ENCODE measurements around the gene CALR. TPM values are rescaled to one million over a fixed set of nuclear protein-coding genes. Genes with fewer than 3 reads are reported as not detected.
A peak's percentile ranks its signal among the peaks of the same experiment; 100 is the strongest.
"Not testable (repeated sequence)": the region's sequence is repeated elsewhere in the genome, so short reads cannot be mapped to it uniquely, and the experiment has no call there.

The CALR gene
- total and polyA plus RNA-seq, 7 donors, result 70.3 to 717 (median 187) TPM

- Histone ChIP-seq H3K4me1 (peaks cover 4 to 27% (median 23%) of the 10 kb centered on the region in 4 donors), H3K27ac (peak overlapping the region; percentile 82 to 87 (median 85)), H3K36me3 (no peaks in the 10 kb centered on the region), H3K9me3 (no peaks in the 10 kb centered on the region), H3K4me3 (peak overlapping the region in 3 of 4 donors; percentile 9 to 32 (median 28)), H3K27me3 (no peaks in the 10 kb centered on the region)
- DNase-seq, result peak; percentile 96
- intact Hi-C loops (cut with DNase I), result no loop called here
- TF ChIP-seq POLR2A (IDR thresholded peaks at IDR 0.05), result no peak
- TF ChIP-seq POLR2AphosphoS5 (IDR thresholded peaks at IDR 0.05), result peak; percentile 50 to 68 (median 65)
- peak in 1 of 4 donors; percentile 25 for TF ChIP-seq EP300 (IDR thresholded peaks at IDR 0.05)
- TF ChIP-seq CTCF (IDR thresholded peaks at IDR 0.05), result no peak
- WGBS, 2 donors, result 29% methylated on average over 22 of the region's 22 CpGs
Observed at GRCh38 chr19:12913011-12913561, 25.3 kb upstream of the CALR start.

GRCh38 chr19:12913851-12914690, 24.3 kb upstream of the CALR start:
- DNase-seq, result peak; percentile 74
- Histone ChIP-seq H3K27ac (peak overlapping the region; percentile 82 to 87 (median 85)), H3K36me3 (no peaks in the 10 kb centered on the region), H3K27me3 (no peaks in the 10 kb centered on the region), H3K4me1 (peaks cover 4 to 31% (median 24%) of the 10 kb centered on the region in 4 donors), H3K9me3 (no peaks in the 10 kb centered on the region), H3K4me3 (peak overlapping the region in 1 of 4 donors; percentile 9)
- 49 to 77% methylated on average over 12 of the region's 12 CpGs for WGBS, 2 donors
- TF ChIP-seq EP300 (IDR thresholded peaks at IDR 0.05), result no peak
- no peak for TF ChIP-seq CTCF (IDR thresholded peaks at IDR 0.05)
- no peak for TF ChIP-seq POLR2AphosphoS5 (IDR thresholded peaks at IDR 0.05)
- no peak for TF ChIP-seq POLR2A (IDR thresholded peaks at IDR 0.05)
- intact Hi-C loops (cut with DNase I), result no loop called here

GRCh38 chr19:12915860-12916259, 22.5 kb upstream of the CALR start:
- H3K4me3 ChIP-seq; DNase-seq; H3K36me3 ChIP-seq; H3K27ac ChIP-seq; H3K27me3 ChIP-seq; H3K9me3 ChIP-seq; intact Hi-C loops (cut with DNase I): not testable (repeated sequence)
- peaks cover 4 to 31% (median 26%) of the 10 kb centered on the region in 4 donors for H3K4me1 ChIP-seq
- WGBS, 2 donors, result 75 to 92% methylated on average over 4 of the region's 4 CpGs

- Histone ChIP-seq H3K4me1 (peaks cover 4 to 16% (median 15%) of the 10 kb centered on the region in 4 donors), H3K36me3 (peaks cover 0 to 11% (median 10%) of the 10 kb centered on the region in 4 donors), H3K4me3 (no peak overlapping the region), H3K27ac (no peak overlapping the region), H3K27me3 (no peaks in the 10 kb centered on the region), H3K9me3 (no peaks in the 10 kb centered on the region)
- TF ChIP-seq EP300 (IDR thresholded peaks at IDR 0.05), result no peak
- DNase-seq, result no peak
- 95 to 96% methylated on average over 14 of the region's 14 CpGs for WGBS, 2 donors
- intact Hi-C loops (cut with DNase I), result no loop called here
Observed at GRCh38 chr19:12918253-12918652, 20.2 kb upstream of the CALR start.

GRCh38 chr19:12921047-12921446, 17.4 kb upstream of the CALR start:
- Histone ChIP-seq H3K4me1 (peaks cover 0 to 4% (median 3%) of the 10 kb centered on the region in 4 donors), H3K4me3 (no peak overlapping the region), H3K27ac (no peak overlapping the region), H3K27me3 (no peaks in the 10 kb centered on the region), H3K36me3 (peaks cover 14 to 39% (median 35%) of the 10 kb centered on the region in 4 donors), H3K9me3 (no peaks in the 10 kb centered on the region)
- intact Hi-C loops (cut with DNase I), result no loop called here
- DNase-seq, result no peak
- TF ChIP-seq POLR2AphosphoS5 (IDR thresholded peaks at IDR 0.05) (no peak), EP300 (IDR thresholded peaks at IDR 0.05) (no peak), CTCF (IDR thresholded peaks at IDR 0.05) (no peak), POLR2A (IDR thresholded peaks at IDR 0.05) (no peak)
- 12 to 58% methylated on average over 3 of the region's 3 CpGs for WGBS, 2 donors
